KMS-11 (cell line): Measurements from ENCODE around the gene GMCL2.

Experiments used
- H2AFZ ChIP-seq: fragments of 200-600 bp; sonication (generic); 2 replicates; pipeline ENCODE4 v1.6.1; 2016; ENCODE audit warnings: antibody characterized with exemption, mixed run types, low read depth
- H3K27ac ChIP-seq: fragments of 200-600 bp; sonication (generic); 2 replicates; pipeline ENCODE4 v1.6.1; 2016; ENCODE audit warnings: mild to moderate bottlenecking, mixed run types
- H3K27me3 ChIP-seq: fragments of 200-600 bp; sonication (generic); 2 replicates; pipeline ENCODE4 v1.6.1; 2017; ENCODE audit warnings: mild to moderate bottlenecking, low read depth, mixed run types, moderate library complexity; ENCODE audit not compliant: insufficient read depth
- H3K36me3 ChIP-seq: fragments of 200-600 bp; sonication (generic); 2 replicates; pipeline ENCODE4 v1.6.1; 2017; ENCODE audit warnings: mild to moderate bottlenecking, mixed run types; ENCODE audit not compliant: insufficient read depth
- H3K4me1 ChIP-seq: fragments of 200-600 bp; sonication (generic); 2 replicates; pipeline ENCODE4 v1.6.1; 2016; ENCODE audit warnings: mild to moderate bottlenecking, low read depth, mixed run types; ENCODE audit not compliant: poor library complexity, severe bottlenecking
- H3K4me2 ChIP-seq: fragments of 200-600 bp; sonication (generic); 2 replicates; pipeline ENCODE4 v1.7.0; 2016; ENCODE audit warnings: mild to moderate bottlenecking, mixed run types
- H3K4me3 ChIP-seq: fragments of 200-600 bp; sonication (generic); IDR thresholded peaks from 2 replicates; pipeline ENCODE4 v1.6.1; 2017; ENCODE audit warnings: low read depth, low read length, mixed read lengths; ENCODE audit not compliant: insufficient read depth
- H3K79me2 ChIP-seq: fragments of 200-600 bp; sonication (generic); 2 replicates; pipeline ENCODE4 v1.6.1; 2016; ENCODE audit warnings: low read depth, mixed run types; ENCODE audit not compliant: insufficient read depth
- H3K9ac ChIP-seq: fragments of 200-600 bp; sonication (generic); 2 replicates; pipeline ENCODE4 v1.6.1; 2016; ENCODE audit warnings: mild to moderate bottlenecking, mixed run types
- H4K20me1 ChIP-seq: fragments of 200-600 bp; sonication (generic); 2 replicates; pipeline ENCODE4 v1.6.1; 2016; ENCODE audit warnings: mild to moderate bottlenecking, mixed run types; ENCODE audit not compliant: insufficient read depth
- CTCF ChIP-seq: fragments of 200-600 bp; sonication (generic); conservative IDR thresholded peaks from 2 replicates; pipeline ENCODE4 v1.6.1; 2017; ENCODE audit warnings: low read depth, mild to moderate bottlenecking, antibody characterized with exemption, low read length, moderate library complexity, mixed read lengths

Gene GMCL2

GRCh38 chr5:178145965-178146820 is 41.0 kb downstream of the GMCL2 start:
- H2AFZ ChIP-seq, result no peak overlapping the region
- no peak overlapping the region for H3K9ac ChIP-seq
- no peaks in the 10 kb centered on the region for H3K4me1 ChIP-seq
- no peaks in the 10 kb centered on the region for H3K27me3 ChIP-seq
- peak; percentile 80 for TF ChIP-seq CTCF
- H3K4me2 ChIP-seq, result no peak overlapping the region
- H3K27ac ChIP-seq, result no peak overlapping the region
- H4K20me1 ChIP-seq, result no peaks in the 10 kb centered on the region
- no peaks in the 10 kb centered on the region for H3K79me2 ChIP-seq
- no peaks in the 10 kb centered on the region for H3K36me3 ChIP-seq
- no peak overlapping the region for H3K4me3 ChIP-seq

DNA sequence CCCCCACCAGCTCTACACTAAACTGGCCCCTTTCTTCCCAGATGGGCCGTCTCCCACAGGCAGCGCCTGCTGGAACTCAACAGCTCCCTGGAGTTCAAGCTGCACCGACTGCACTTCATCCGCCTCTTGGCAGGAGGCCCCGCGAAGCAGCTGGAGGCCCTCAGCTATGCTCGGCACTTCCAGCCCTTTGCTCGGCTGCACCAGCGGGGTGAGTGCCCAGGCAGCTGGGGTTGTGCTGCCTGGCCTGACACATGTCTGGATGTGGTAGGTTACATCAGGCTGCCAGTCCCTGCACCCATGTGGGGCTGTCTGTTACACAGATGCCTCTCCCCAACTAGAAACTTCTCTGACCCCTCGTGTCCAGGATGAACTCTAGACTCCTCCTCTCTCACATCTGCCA is 43.3 kb downstream of the GMCL2 start:
- Histone ChIP-seq H3K9ac (no peak overlapping the region), H3K36me3 (no peaks in the 10 kb centered on the region), H3K79me2 (no peaks in the 10 kb centered on the region), H3K27ac (no peak overlapping the region), H2AFZ (no peak overlapping the region), H3K4me2 (no peak overlapping the region), H3K4me3 (no peak overlapping the region), H3K27me3 (no peaks in the 10 kb centered on the region), H4K20me1 (no peaks in the 10 kb centered on the region), H3K4me1 (no peaks in the 10 kb centered on the region)
- no peak for TF ChIP-seq CTCF

DNA sequence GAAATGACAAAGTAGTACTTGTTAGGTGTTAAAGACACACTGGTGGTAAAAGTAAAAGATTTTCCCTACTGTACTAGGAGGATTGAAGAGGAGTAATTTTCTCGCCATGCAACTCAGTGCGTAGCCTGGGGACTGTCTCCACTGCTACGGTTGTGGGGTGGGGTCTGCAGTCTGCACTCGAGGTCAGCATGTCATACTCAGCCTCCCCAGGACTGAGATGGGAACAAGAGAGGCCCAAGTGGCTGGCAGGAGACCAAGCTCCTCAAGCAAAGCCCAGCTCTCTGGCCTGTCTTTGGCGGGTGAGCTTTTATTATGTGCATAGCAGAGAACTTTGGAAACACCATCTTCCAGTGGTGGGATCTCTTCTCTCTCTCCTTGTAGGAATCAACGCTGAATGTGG is 43.9 kb downstream of the GMCL2 start:
- Histone ChIP-seq H3K79me2 (no peaks in the 10 kb centered on the region), H3K9ac (no peak overlapping the region), H3K27me3 (no peaks in the 10 kb centered on the region), H2AFZ (no peak overlapping the region), H3K27ac (no peak overlapping the region), H3K36me3 (no peaks in the 10 kb centered on the region), H3K4me3 (no peak overlapping the region), H3K4me1 (no peaks in the 10 kb centered on the region), H3K4me2 (no peak overlapping the region), H4K20me1 (no peaks in the 10 kb centered on the region)
- no peak for TF ChIP-seq CTCF

DNA sequence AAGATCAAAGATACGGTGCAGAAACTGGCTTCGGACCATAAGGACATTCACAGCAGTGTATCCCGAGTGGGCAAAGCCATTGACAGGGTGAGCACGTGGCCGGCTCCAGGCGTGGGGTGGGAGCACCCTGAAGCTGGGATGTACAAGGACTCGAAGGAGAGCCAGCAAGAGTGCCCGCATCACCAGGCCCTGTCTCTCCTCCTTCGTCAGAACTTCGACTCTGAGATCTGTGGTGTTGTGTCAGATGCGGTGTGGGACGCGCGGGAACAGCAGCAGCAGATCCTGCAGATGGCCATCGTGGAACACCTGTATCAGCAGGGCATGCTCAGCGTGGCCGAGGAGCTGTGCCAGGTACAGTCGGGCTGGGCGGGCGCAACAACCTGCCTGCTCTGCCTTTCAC is 44.5 kb downstream of the GMCL2 start:
- Histone ChIP-seq H3K27ac (no peak overlapping the region), H3K4me3 (no peak overlapping the region), H3K27me3 (no peaks in the 10 kb centered on the region), H4K20me1 (no peaks in the 10 kb centered on the region), H3K36me3 (no peaks in the 10 kb centered on the region), H3K4me2 (no peak overlapping the region), H2AFZ (no peak overlapping the region), H3K79me2 (no peaks in the 10 kb centered on the region), H3K4me1 (no peaks in the 10 kb centered on the region), H3K9ac (no peak overlapping the region)
- no peak for TF ChIP-seq CTCF
